T-helper 2 cell treated with Interferon-gamma antibody and Interleukin-4, amounts not matched to agents 5 μg/mL and 100 μg/mL, for 36 hours (primary cell): Measurements from ENCODE around the gene LRRFIP1.

Experiments used
- DNase-seq: peaks from one replicate; pipeline ENCODE4 v3.0.0; 2021; ENCODE audit warnings: low spot score
- H3K27ac Mint-ChIP-seq: one replicate; pipeline ENCODE4 v1.8.0; 2021; ENCODE audit warnings: mild to moderate bottlenecking, mixed read lengths
- H3K27me3 Mint-ChIP-seq: one replicate; pipeline ENCODE4 v1.8.0; 2021; ENCODE audit warnings: low read depth, mixed read lengths
- H3K36me3 Mint-ChIP-seq: one replicate; pipeline ENCODE4 v1.8.0; 2021; ENCODE audit warnings: low read depth, mixed read lengths
- H3K4me1 Mint-ChIP-seq: one replicate; pipeline ENCODE4 v1.8.0; 2021; ENCODE audit warnings: low read depth, mixed read lengths
- H3K4me3 Mint-ChIP-seq: one replicate; pipeline ENCODE4 v1.8.0; 2022; ENCODE audit warnings: mild to moderate bottlenecking, moderate library complexity, mixed read lengths
- H3K9me3 Mint-ChIP-seq: one replicate; pipeline ENCODE4 v1.8.0; 2021; ENCODE audit warnings: mixed read lengths

The LRRFIP1 gene

DNA sequence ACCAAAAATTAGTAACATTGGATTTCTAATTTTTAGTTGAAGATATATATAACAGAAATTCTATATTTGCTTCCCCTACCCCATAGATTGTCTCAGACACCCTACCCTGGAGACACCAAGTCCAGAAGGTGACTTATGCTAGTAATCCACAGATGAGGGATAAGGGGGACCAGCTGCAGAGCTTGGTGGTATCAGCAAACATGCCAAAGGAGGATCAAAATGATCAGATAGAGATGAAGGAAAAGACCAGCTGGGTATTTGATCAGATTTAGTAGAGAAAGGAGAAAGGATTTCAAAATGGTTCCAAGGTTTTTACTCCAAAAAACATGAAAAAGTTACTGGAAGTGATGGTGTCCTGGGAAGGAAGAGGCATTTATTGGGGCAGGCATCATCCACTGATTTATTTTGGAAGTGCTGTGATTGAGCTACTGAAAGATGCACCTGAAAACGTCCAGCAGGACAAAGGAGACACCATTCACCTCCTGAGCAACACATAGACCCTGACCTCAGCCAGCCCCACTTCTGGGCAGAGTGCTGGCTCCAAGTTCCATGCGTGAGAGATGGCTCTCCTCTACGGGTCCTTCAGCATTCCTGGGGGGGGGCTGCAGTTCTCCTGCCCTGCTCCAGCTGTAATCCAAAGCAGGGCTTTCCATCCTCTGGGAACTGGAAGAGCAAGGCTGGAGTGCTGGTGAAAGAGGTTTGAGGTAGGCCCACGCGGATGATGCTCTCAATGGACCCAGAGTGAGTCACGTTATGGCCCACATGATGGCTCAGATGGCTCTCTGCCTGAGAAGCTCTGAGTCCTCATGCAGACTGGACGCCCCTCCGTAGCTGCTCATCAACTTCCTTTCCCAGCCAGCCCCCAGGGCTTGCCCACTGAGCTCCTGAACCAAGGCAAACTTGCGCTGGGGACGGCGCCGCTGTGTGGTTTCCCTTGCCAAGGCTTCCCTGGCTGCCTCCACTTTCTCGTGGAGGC is 3.7 kb upstream of the LRRFIP1 start:
- Mint-ChIP-seq H3K9me3 (no peaks in the 10 kb centered on the region), H3K36me3 (no peaks in the 10 kb centered on the region), H3K27ac (no peak overlapping the region), H3K4me1 (peaks cover 4% of the 10 kb centered on the region), H3K27me3 (peaks cover 56% of the 10 kb centered on the region), H3K4me3 (no peak overlapping the region)
- DNase-seq: no peak

DNA sequence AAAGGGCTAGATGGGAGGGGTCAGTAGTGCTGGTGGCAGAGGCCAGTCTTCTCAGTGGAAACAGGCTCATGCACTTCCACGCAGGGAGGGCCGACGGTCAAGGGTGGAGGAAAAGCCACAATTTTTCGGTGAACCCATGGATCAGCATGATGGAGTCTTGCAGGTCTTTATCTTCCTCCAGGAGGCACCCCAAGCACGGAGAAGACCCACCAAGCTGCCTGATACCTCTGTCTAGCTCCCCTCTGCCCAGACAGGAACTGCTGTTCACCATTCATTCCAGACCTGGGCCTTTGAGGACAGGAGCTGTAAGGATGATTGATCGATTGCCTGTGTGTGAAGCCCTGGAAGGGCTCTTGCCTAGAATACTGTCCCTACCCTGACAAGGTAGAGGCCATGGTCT is 2.8 kb upstream of the LRRFIP1 start:
- no peak overlapping the region for H3K27ac Mint-ChIP-seq
- H3K36me3 Mint-ChIP-seq: no peaks in the 10 kb centered on the region
- no peak for DNase-seq
- peaks cover 61% of the 10 kb centered on the region for H3K27me3 Mint-ChIP-seq
- peaks cover 4% of the 10 kb centered on the region for H3K4me1 Mint-ChIP-seq
- no peak overlapping the region for H3K4me3 Mint-ChIP-seq
- H3K9me3 Mint-ChIP-seq: no peaks in the 10 kb centered on the region

DNA sequence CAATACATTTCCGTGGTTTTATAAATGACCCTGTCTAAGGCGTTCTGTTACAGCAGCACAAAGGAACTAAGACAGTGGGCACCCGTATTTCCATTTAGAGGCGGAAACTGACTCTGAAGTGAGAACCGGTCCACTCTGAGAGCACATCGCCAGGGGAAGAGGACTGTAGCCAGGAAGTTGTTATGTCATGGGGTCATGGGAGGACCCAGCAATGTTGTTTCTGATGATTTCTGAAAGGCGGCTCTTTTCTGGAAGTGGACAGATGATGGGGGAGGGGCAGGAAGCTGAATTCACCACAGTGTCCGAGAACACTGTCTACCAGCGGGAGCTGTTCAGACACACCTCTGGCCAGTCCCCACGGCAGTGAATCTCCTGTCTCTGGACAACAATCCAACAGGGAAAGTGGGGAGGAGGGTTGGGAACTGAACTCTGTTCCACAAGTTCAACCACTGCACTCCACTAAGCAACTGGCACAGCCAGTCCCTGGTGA is 2.1 kb upstream of the LRRFIP1 start:
- Mint-ChIP-seq H3K4me3 (no peak overlapping the region), H3K4me1 (peaks cover 5% of the 10 kb centered on the region), H3K36me3 (no peaks in the 10 kb centered on the region), H3K27me3 (peaks cover 68% of the 10 kb centered on the region), H3K9me3 (no peaks in the 10 kb centered on the region), H3K27ac (no peak overlapping the region)
- no peak for DNase-seq

DNA sequence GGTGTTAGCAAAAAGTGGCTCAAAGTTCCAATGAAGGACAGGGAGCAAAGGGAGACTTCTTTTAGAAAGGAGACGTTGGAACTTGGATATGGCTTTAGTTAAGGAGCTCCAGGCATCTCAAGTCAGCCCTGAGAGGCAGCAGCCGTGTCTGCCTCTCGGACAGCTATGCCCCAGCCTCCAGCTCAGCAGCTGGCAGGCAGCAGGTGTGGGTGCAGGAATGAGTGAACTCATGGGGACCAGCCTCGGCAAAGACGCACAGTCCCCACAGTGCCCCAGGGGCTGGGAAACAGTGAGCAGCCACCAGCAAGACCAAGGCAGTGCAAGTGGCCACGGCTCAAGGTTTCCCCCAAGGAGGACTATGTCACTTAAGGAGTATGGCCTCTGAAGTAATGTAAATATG is 1.6 kb upstream of the LRRFIP1 start:
- no peak overlapping the region for H3K27ac Mint-ChIP-seq

DNA sequence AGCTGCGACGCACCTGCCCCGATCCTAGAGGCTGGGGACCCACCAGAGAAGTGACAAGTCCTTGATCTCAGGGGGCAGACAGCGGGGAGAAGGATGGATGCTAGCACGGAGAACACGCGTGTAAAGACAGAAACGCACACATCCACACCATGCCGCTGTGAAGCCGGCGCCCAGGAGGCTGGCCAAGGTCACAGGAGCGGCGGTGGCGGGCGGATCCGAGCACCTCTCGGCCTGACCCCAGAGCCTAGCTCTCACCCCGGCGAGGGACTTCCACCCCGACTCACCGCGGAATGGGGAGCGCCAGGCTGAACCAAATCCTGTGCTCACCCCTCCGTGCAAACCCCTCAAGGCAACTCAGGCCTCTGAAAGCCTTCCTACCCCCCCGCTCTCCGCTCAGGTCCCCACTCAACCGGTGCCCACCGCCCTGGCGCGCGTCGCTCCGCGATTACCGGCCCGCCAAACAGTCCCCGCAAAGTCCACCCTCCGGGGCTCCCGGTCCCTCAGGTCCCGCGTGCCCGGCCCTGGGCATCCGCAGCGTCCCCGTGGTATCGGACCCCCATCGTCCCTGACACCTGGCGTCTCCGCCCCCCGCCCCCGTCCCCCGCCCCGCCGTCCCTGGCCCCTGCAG is 460 bp upstream of the LRRFIP1 start:
- H3K27me3 Mint-ChIP-seq: peaks cover 65% of the 10 kb centered on the region
- no peaks in the 10 kb centered on the region for H3K9me3 Mint-ChIP-seq
- no peak overlapping the region for H3K27ac Mint-ChIP-seq
- no peaks in the 10 kb centered on the region for H3K36me3 Mint-ChIP-seq
- no peak for DNase-seq
- H3K4me3 Mint-ChIP-seq: peak overlapping the region; percentile 47
- peaks cover 6% of the 10 kb centered on the region for H3K4me1 Mint-ChIP-seq

More for the DNA sequence above, 1.6 kb upstream of the LRRFIP1 start:
- Mint-ChIP-seq H3K4me1 (peaks cover 6% of the 10 kb centered on the region), H3K36me3 (no peaks in the 10 kb centered on the region), H3K27me3 (peaks cover 71% of the 10 kb centered on the region), H3K4me3 (peak overlapping the region; percentile 47), H3K9me3 (no peaks in the 10 kb centered on the region)
- no peak for DNase-seq

DNA sequence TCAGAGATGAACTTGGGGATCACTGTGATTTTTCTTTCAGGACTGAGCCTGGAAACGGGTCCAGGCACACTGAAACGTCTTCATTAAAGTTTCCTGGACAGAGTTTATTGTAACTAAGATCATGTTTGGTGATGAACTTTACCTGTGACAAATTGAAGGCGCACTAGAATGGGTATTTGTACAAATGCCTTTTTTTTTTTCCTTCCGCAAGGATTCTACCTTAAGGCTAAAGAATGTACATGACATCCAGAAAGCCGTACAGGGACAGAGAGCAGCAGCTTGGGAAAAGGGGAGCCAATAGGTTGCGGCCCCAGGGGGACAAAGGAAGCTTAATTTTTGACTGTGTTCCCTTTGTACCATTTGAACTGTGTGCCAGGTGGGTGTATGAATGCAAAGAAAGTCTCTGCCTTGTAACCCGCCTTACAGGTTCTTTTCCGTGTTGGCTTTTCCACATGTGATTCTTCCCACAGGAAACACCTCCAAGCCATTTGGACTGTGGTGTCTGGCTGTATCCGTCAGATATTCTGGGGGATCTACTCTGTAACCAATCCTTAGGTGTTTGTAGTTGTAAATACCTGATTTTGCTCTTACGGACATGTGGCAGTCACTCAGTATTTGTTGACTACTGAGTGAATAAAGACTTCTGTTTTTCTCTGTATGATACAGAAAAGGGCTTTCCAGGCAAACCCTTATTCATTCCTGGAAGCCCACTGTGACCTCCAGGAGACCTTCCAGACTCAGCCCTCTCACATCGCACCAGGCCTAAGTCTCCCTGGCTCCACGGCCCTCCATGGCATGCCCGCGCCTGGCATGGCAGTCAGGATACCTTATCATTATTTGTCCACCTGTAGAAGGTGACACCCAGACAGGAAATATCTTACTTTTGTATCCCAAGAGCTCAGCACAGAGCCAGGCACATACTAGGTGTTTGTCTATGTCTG is 1.1 kb downstream of the LRRFIP1 start:
- Mint-ChIP-seq H3K27ac (no peak overlapping the region), H3K4me3 (peak overlapping the region; percentile 69), H3K27me3 (peaks cover 58% of the 10 kb centered on the region), H3K4me1 (peaks cover 6% of the 10 kb centered on the region), H3K9me3 (no peaks in the 10 kb centered on the region), H3K36me3 (no peaks in the 10 kb centered on the region)
- no peak for DNase-seq

DNA sequence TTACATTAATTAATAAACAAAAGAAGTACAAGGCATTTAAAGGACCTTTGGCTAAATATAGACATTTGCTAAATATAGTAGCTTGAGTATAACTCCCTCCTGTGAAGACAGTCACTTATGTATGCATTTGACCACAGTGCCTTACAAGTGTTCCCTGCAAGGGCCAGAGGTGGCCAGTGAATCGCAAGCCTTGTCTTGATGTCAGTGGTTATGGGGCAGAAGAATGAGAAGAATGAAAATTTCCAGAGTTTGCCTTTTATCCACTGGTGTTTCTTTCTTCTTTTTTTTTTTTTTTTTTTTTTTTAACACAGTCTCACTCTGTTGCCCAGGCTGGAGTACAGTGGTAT is 1.8 kb downstream of the LRRFIP1 start:
- Mint-ChIP-seq H3K27me3 (peaks cover 53% of the 10 kb centered on the region), H3K27ac (no peak overlapping the region), H3K4me1 (peaks cover 6% of the 10 kb centered on the region)

DNA sequence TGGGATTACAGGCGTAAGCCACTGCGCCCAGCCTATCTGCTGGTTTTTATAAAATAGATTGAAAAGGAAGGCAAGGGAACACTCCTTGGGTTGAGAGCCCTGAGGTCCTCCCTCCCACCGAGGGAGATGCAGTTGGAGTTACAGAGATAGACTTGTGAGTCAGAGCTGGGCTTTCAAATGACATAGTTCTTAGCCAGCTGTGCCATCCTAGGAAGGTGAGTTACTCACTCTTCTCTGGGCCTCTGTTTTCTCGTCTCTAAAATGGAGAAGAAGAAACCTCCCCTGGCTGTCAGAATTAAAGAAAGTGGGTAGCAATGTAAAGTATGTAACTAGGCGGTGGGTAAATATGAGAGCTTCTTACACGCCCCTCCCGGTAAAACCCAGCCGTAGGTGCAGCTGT is 2.4 kb downstream of the LRRFIP1 start:
- no peak for DNase-seq
- peaks cover 6% of the 10 kb centered on the region for H3K4me1 Mint-ChIP-seq
- no peak overlapping the region for H3K4me3 Mint-ChIP-seq
- H3K36me3 Mint-ChIP-seq: no peaks in the 10 kb centered on the region
- peaks cover 50% of the 10 kb centered on the region for H3K27me3 Mint-ChIP-seq
- no peak overlapping the region for H3K27ac Mint-ChIP-seq
- peaks cover 2% of the 10 kb centered on the region for H3K9me3 Mint-ChIP-seq

More for the DNA sequence above, 1.8 kb downstream of the LRRFIP1 start:
- DNase-seq: no peak
- no peaks in the 10 kb centered on the region for H3K9me3 Mint-ChIP-seq
- no peak overlapping the region for H3K4me3 Mint-ChIP-seq
- no peaks in the 10 kb centered on the region for H3K36me3 Mint-ChIP-seq

DNA sequence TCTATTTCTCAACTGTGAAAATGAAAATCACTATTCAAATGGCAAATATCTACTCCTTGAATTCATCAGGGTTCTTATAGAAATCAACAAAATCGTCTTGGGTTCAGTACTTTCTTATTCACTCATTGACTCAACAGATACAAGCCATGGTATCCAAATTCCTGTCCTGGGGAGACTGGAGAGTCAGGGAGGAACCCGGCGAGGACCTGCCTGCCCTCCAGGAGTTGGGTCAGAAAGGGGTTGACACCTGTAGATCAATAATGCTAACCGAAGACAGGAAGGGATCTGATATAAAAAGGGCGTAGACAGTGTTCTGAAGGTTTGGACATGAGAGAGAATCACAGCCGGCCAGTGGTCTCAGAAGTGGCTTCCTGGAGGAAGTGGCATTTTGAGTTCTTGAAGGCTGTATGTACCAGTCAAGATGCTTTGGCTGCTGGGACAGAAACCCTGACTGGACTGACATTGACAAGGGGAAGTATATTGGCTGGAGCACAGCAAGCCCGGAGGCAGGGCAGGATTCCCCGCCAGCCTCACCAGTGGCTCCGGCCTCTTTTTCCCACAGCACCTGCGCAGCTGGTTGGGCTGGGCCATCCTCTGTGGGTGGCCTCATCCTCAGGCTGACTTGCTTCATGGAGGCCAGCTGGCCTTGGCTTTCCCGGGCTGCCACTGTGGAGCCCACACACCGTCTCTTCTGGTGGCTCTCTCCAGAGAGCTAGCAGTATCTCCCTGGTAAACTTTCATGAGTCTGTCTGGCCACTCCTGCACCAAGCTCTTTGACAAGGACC is 3.0 kb downstream of the LRRFIP1 start:
- DNase-seq: no peak
- H3K4me1 Mint-ChIP-seq: peaks cover 6% of the 10 kb centered on the region
- H3K27ac Mint-ChIP-seq: no peak overlapping the region
- H3K36me3 Mint-ChIP-seq: no peaks in the 10 kb centered on the region
- no peak overlapping the region for H3K4me3 Mint-ChIP-seq
- peaks cover 5% of the 10 kb centered on the region for H3K9me3 Mint-ChIP-seq
- peaks cover 46% of the 10 kb centered on the region for H3K27me3 Mint-ChIP-seq

DNA sequence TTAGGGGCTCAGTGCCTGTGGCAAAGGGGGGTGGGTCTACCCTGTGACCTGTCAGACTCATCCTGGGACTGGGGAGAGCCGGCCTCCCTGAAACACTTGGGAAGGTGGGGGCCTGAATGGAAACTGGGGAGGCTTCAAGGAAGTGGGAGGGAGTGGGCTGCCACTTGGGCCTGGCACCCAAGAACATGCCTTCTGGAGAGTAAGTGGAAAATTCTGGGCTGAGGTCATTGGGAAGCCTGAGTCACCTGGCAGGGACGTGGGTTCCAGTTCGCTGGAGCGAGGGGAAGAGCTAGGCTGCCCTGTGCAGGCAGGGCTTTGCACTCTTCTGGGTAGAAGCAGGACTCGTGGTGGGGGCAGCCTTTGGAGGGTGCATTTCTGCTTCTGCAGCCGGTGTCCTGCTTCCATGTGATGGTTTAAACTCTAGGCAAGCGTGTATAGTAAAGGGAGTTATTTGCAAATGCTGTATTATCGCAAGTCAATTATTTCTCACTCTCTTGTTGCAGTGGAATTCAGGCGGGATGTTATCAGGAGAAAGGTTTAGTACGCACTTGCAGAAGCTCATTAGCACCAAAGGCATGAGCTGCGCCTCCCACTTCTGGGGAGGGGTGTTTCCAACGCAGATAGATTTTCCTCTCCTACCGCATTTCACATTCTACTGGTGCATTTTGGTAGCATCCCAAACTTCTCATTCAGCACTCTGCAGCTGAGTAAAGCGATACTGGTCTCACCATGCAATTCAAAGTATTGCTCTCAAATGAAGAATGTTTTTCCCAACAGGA is 3.8 kb downstream of the LRRFIP1 start:
- no peaks in the 10 kb centered on the region for H3K36me3 Mint-ChIP-seq
- no peak overlapping the region for H3K27ac Mint-ChIP-seq
- H3K4me1 Mint-ChIP-seq: peaks cover 6% of the 10 kb centered on the region
- no peak overlapping the region for H3K4me3 Mint-ChIP-seq
- H3K27me3 Mint-ChIP-seq: peaks cover 40% of the 10 kb centered on the region
- peaks cover 5% of the 10 kb centered on the region for H3K9me3 Mint-ChIP-seq
- no peak for DNase-seq

DNA sequence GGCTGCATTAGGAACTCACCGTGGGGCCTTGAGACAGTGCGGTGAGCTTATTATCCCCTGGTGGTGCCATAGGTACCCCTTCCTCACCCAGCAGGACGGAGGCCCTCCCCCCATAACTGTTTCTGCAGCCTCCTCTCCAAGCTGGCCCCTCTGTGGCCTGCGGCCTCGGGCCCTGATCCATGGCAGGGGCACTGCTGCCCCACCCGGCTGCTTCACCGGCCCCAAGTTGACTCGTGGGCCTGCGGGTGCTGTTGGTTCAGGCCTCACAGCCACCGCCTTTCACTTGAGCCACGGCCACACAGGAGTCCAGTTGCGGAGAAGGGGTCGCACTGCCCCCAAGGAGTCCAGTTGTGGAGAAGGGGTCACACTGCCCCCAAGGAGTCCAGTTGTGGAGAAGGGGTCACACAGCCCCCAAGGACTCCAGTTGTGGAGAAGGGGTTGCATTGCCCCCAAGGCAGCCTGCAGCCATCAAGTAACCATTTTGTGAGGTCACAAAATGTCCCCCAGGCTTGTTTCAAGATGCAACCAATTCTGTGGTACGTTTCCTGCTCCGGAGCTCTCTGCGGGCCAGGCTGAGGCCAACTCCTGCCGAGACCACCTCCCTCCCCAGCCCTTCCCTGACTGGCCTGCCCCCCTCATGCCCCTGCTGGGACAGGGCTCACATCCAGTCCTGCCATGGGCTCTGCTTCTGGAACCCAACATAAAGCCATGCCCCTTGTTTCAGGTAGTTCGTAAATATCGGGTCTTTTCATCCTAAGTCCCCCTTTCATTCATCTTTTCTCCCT is 4.6 kb downstream of the LRRFIP1 start:
- no peak for DNase-seq
- H3K27me3 Mint-ChIP-seq: peaks cover 39% of the 10 kb centered on the region
- no peak overlapping the region for H3K27ac Mint-ChIP-seq
- H3K4me1 Mint-ChIP-seq: peaks cover 11% of the 10 kb centered on the region
- no peaks in the 10 kb centered on the region for H3K36me3 Mint-ChIP-seq
- H3K9me3 Mint-ChIP-seq: peaks cover 10% of the 10 kb centered on the region
- H3K4me3 Mint-ChIP-seq: no peak overlapping the region

DNA sequence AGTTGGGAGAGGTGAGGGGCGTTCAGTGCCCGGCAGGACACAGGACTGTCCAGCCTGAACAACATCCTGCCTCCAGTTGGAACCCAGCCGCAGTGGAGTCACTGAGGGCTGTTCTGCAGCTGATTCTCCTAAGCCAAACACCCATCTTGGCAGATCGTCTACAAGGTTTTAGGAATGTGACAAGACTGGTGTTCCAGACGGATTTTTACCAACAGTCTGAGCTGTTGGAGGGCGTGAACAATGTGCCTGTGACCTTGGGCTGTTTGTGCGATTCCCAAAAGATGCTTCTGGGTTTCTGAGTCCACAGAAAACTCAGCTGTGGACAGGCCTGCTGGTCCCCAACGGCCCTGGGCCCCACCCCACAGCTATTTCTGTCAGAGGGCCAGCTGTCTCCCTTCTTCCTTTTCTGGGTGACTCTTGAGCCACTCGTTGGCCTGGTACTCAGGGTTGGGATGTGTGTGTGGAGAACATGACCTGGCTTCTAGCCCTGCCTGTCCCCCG is 5.7 kb downstream of the LRRFIP1 start:
- Mint-ChIP-seq H3K27me3 (peaks cover 36% of the 10 kb centered on the region), H3K27ac (no peak overlapping the region), H3K4me3 (no peak overlapping the region), H3K36me3 (no peaks in the 10 kb centered on the region), H3K9me3 (peaks cover 10% of the 10 kb centered on the region), H3K4me1 (peaks cover 9% of the 10 kb centered on the region)
- no peak for DNase-seq
